Body of pancreas (tissue), 4 donors: ENCODE data around the gene MICAL2. TPM values are rescaled to one million over a fixed set of nuclear protein-coding genes. Genes with fewer than 3 reads are reported as not detected.

Source experiments
- ATAC-seq: fragments of 150-250 bp; one replicate; pipeline ENCODE4 v1.9.1; 2016
- DNase-seq, 4 donors: peaks; one replicate each; pipeline ENCODE4 v3.0.0-alpha.2; 2019
- H3K27ac ChIP-seq, 4 donors: fragments of 200-600 bp; sonication (generic); 1 replicate in 3 of 4; 2 replicates in 1 of 4; pipeline versions ENCODE4 v1.5.1 to v1.6.1; 2016 to 2019; ENCODE audit warnings: mild to moderate bottlenecking in 1 of 4, mixed read lengths in 1 of 4, moderate library complexity in 1 of 4
- H3K27me3 ChIP-seq, 2 donors: fragments of 200-600 bp; sonication (generic); one replicate each; pipeline ENCODE4 v1.6.0; 2016; ENCODE audit warnings: mild to moderate bottlenecking in 1 of 2
- H3K36me3 ChIP-seq, 2 donors: fragments of 200-600 bp; sonication (generic); replicated peaks in 1 of 2; 2 replicates each; pipeline ENCODE4 v1.5.1; 2016; ENCODE audit warnings: low read depth in 2 of 2; ENCODE audit not compliant: insufficient read depth in 1 of 2
- H3K4me1 ChIP-seq: fragments of 200-600 bp; sonication (generic); one replicate; pipeline ENCODE4 v1.6.0; 2016
- H3K4me3 ChIP-seq, 2 donors: fragments of 200-600 bp; sonication (generic); 1 replicate in 1 of 2; 2 replicates in 1 of 2; pipeline ENCODE4 v1.5.1; 2016 to 2019
- H3K9me3 ChIP-seq, 3 donors: fragments of 200-600 bp; sonication (generic); 1 replicate in 2 of 3; 2 replicates in 1 of 3; pipeline ENCODE4 v1.5.1; 2016
- CTCF ChIP-seq, 7 experiments: fragments of 450-650 bp in 4 of 7; fragments of 200-600 bp in 3 of 7; sonication (generic) in 3 of 7; IDR thresholded peaks; one replicate each; pipeline ENCODE4 v1.5.1; 2016 to 2019; ENCODE audit warnings: antibody characterized with exemption in 7 of 7
- POLR2A ChIP-seq, 3 donors: fragments of 450-650 bp; IDR thresholded peaks; one replicate each; pipeline ENCODE4 v1.6.1; 2016; ENCODE audit warnings: antibody characterized with exemption in 3 of 3, mild to moderate bottlenecking in 2 of 3
- WGBS, 2 donors: methylation state at CpG; one replicate each; pipeline ENCODE4 v1.1.5; 2017; 5-methylcytosine and 5-hydroxymethylcytosine counted together
- intact Hi-C: fragments of 100-400 bp; cut with DNase I; formaldehyde crosslinking; loops from one replicate; pipeline ENCODE4 v1.15.1; 2023
- total RNA-seq, 2 donors: library from RNA; depleted of rRNA; stranded (reverse); fragments of >200 nt; gene quantifications; one replicate each; pipeline ENCODE4 v1.1.0, GENCODE V29; 2016

Gene MICAL2
- total RNA-seq, 2 donors from 2014 or later: 16.6 to 24.4 TPM

- Histone ChIP-seq H3K27me3 (no peaks in the 10 kb centered on the region), H3K36me3 (no peaks in the 10 kb centered on the region), H3K27ac (peak overlapping the region; percentile 46 to 97 (median 90)), H3K4me3 (no peak overlapping the region), H3K4me1 (peaks cover 100% of the 10 kb centered on the region), H3K9me3 (no peaks in the 10 kb centered on the region)
- intact Hi-C loops: no loop called here
- DNase-seq (peak in 1 of 4 donors; percentile 35), ATAC-seq (no peak)
- WGBS, 2 donors: 48 to 58% methylated on average over 6 of the region's 6 CpGs
- TF ChIP-seq POLR2A (IDR thresholded peaks at IDR 0.05) (no peak), CTCF (IDR thresholded peaks at IDR 0.05) (no peak)
Observed at GRCh38 chr11:12245091-12245490, 134.7 kb downstream of the MICAL2 start.

GRCh38 chr11:12245549-12246016, 135.2 kb downstream of the MICAL2 start:
- ATAC-seq (no peak), DNase-seq (peak in 3 of 4 donors; percentile 32 to 46 (median 39))
- Histone ChIP-seq H3K9me3 (no peaks in the 10 kb centered on the region), H3K36me3 (no peaks in the 10 kb centered on the region), H3K4me1 (peaks cover 100% of the 10 kb centered on the region), H3K27me3 (no peaks in the 10 kb centered on the region), H3K4me3 (no peak overlapping the region), H3K27ac (peak overlapping the region; percentile 46 to 97 (median 90))
- TF ChIP-seq POLR2A (IDR thresholded peaks at IDR 0.05): no peak
- TF ChIP-seq CTCF (IDR thresholded peaks at IDR 0.05): no peak
- intact Hi-C loops: no loop called here
- 17 to 37% methylated on average over 2 to 3 of the region's 3 CpGs for WGBS, 2 donors

GRCh38 chr11:12246147-12246546, 135.8 kb downstream of the MICAL2 start:
- H3K9me3 ChIP-seq: no peaks in the 10 kb centered on the region
- DNase-seq (peak in 1 of 4 donors; percentile 56), ATAC-seq (no peak)
- H3K4me1 ChIP-seq: peaks cover 100% of the 10 kb centered on the region
- WGBS, 2 donors: 72 to 75% methylated on average over 4 to 5 of the region's 5 CpGs
- H3K27ac ChIP-seq: peak overlapping the region; percentile 46 to 97 (median 90)
- no peak overlapping the region for H3K4me3 ChIP-seq
- intact Hi-C loops: no loop called here
- TF ChIP-seq POLR2A (IDR thresholded peaks at IDR 0.05) (no peak), CTCF (IDR thresholded peaks at IDR 0.05) (no peak)
- H3K27me3 ChIP-seq: no peaks in the 10 kb centered on the region
- H3K36me3 ChIP-seq: no peaks in the 10 kb centered on the region

- ATAC-seq (no peak), DNase-seq (no peak)
- Histone ChIP-seq H3K4me3 (no peak overlapping the region), H3K4me1 (peaks cover 100% of the 10 kb centered on the region), H3K27ac (peak overlapping the region; percentile 42 to 92 (median 86)), H3K9me3 (no peaks in the 10 kb centered on the region), H3K27me3 (no peaks in the 10 kb centered on the region), H3K36me3 (no peaks in the 10 kb centered on the region)
- intact Hi-C loops: no loop called here
- no peak for TF ChIP-seq CTCF (IDR thresholded peaks at IDR 0.05)
- no peak for TF ChIP-seq POLR2A (IDR thresholded peaks at IDR 0.05)
- WGBS, 2 donors: 88 to 89% methylated on average over 4 of the region's 4 CpGs
Observed at GRCh38 chr11:12246989-12247388, 136.6 kb downstream of the MICAL2 start.

- H3K4me1 ChIP-seq: peaks cover 100% of the 10 kb centered on the region
- no peaks in the 10 kb centered on the region for H3K27me3 ChIP-seq
- no peak for DNase-seq
- H3K36me3 ChIP-seq: no peaks in the 10 kb centered on the region
- WGBS, 2 donors: 40 to 61% methylated on average over 3 of the region's 3 CpGs
- H3K4me3 ChIP-seq: no peak overlapping the region
- intact Hi-C loops: no loop called here
- no peak for ATAC-seq
- peak overlapping the region; percentile 85 to 92 (median 90) for H3K27ac ChIP-seq
- no peaks in the 10 kb centered on the region for H3K9me3 ChIP-seq
- no peak for TF ChIP-seq POLR2A (IDR thresholded peaks at IDR 0.05)
- TF ChIP-seq CTCF (IDR thresholded peaks at IDR 0.05): no peak
Observed at GRCh38 chr11:12247543-12248254, 137.3 kb downstream of the MICAL2 start.
